ENCODE data around the gene ZFP36L2. TPM values are rescaled to one million over a fixed set of nuclear protein-coding genes. Genes with fewer than 3 reads are reported as not detected.

The ZFP36L2 gene
- total RNA-seq, 1 experiment from 2014 or later = 10.6 TPM

GRCh38 chr2:43224131-43224570 is 2.3 kb downstream of the ZFP36L2 start:
- peaks cover 73% of the 10 kb centered on the region for H3K4me1 ChIP-seq (ENCODE audit: low read length)
- H3K9me3 ChIP-seq (ENCODE audit: low read length) = no peaks in the 10 kb centered on the region
- peak overlapping the region; percentile 98 for H3K4me2 ChIP-seq (ENCODE audit: low read depth, low read length, poor library complexity, severe bottlenecking)
- no peaks in the 10 kb centered on the region for H3K27me3 ChIP-seq (ENCODE audit: low read length)
- DNase-seq = peak; percentile 85
- H3K27ac ChIP-seq (ENCODE audit: low read length) = peak overlapping the region; percentile 97
- H3K4me3 ChIP-seq (ENCODE audit: low read length) = peak overlapping the region; percentile 90
- H3K9me2 ChIP-seq (replicated peaks; ENCODE audit: insufficient read depth, low read length) = no peaks in the 10 kb centered on the region
- peak overlapping the region; percentile 98 for H3K9ac ChIP-seq (ENCODE audit: low read length)
- peaks cover 43% of the 10 kb centered on the region for H3K79me2 ChIP-seq (ENCODE audit: low read length)
- peaks cover 34% of the 10 kb centered on the region for H4K20me1 ChIP-seq (ENCODE audit: insufficient read depth, low read depth, low read length)
- H3K36me3 ChIP-seq (ENCODE audit: insufficient read depth, low read length) = peaks cover 17% of the 10 kb centered on the region
- H2AFZ ChIP-seq (ENCODE audit: low read length) = no peak overlapping the region

GRCh38 chr2:43223521-43224001 is 2.8 kb downstream of the ZFP36L2 start:
- peaks cover 45% of the 10 kb centered on the region for H3K79me2 ChIP-seq (ENCODE audit: low read length)
- no peaks in the 10 kb centered on the region for H3K9me3 ChIP-seq (ENCODE audit: low read length)
- no peak overlapping the region for H2AFZ ChIP-seq (ENCODE audit: low read length)
- no peaks in the 10 kb centered on the region for H3K9me2 ChIP-seq (replicated peaks; ENCODE audit: insufficient read depth, low read length)
- no peaks in the 10 kb centered on the region for H3K27me3 ChIP-seq (ENCODE audit: low read length)
- peak overlapping the region; percentile 97 for H3K27ac ChIP-seq (ENCODE audit: low read length)
- peaks cover 34% of the 10 kb centered on the region for H4K20me1 ChIP-seq (ENCODE audit: insufficient read depth, low read depth, low read length)
- peaks cover 17% of the 10 kb centered on the region for H3K36me3 ChIP-seq (ENCODE audit: insufficient read depth, low read length)
- H3K4me1 ChIP-seq (ENCODE audit: low read length) = peaks cover 73% of the 10 kb centered on the region
- no peak for DNase-seq
- peak overlapping the region; percentile 98 for H3K4me2 ChIP-seq (ENCODE audit: low read depth, low read length, poor library complexity, severe bottlenecking)
- H3K4me3 ChIP-seq (ENCODE audit: low read length) = peak overlapping the region; percentile 90
- peak overlapping the region; percentile 98 for H3K9ac ChIP-seq (ENCODE audit: low read length)

GRCh38 chr2:43222475-43223309 is 3.7 kb downstream of the ZFP36L2 start:
- H4K20me1 ChIP-seq (ENCODE audit: insufficient read depth, low read depth, low read length) = peaks cover 34% of the 10 kb centered on the region
- H3K9me2 ChIP-seq (replicated peaks; ENCODE audit: insufficient read depth, low read length) = no peaks in the 10 kb centered on the region
- peak; percentile 63 for DNase-seq
- H3K27ac ChIP-seq (ENCODE audit: low read length) = peak overlapping the region; percentile 97
- H3K9me3 ChIP-seq (ENCODE audit: low read length) = no peaks in the 10 kb centered on the region
- H3K36me3 ChIP-seq (ENCODE audit: insufficient read depth, low read length) = peaks cover 17% of the 10 kb centered on the region
- peak overlapping the region; percentile 90 for H3K4me3 ChIP-seq (ENCODE audit: low read length)
- peaks cover 73% of the 10 kb centered on the region for H3K4me1 ChIP-seq (ENCODE audit: low read length)
- H3K4me2 ChIP-seq (ENCODE audit: low read depth, low read length, poor library complexity, severe bottlenecking) = peak overlapping the region; percentile 98
- H3K79me2 ChIP-seq (ENCODE audit: low read length) = peaks cover 45% of the 10 kb centered on the region
- H2AFZ ChIP-seq (ENCODE audit: low read length) = no peak overlapping the region
- no peaks in the 10 kb centered on the region for H3K27me3 ChIP-seq (ENCODE audit: low read length)
- H3K9ac ChIP-seq (ENCODE audit: low read length) = peak overlapping the region; percentile 98

GRCh38 chr2:43221763-43222474 is 4.5 kb downstream of the ZFP36L2 start:
- H2AFZ ChIP-seq (ENCODE audit: low read length) = no peak overlapping the region
- peak; percentile 84 for DNase-seq

GRCh38 chr2:43221124-43221762 is 5.2 kb downstream of the ZFP36L2 start:
- H3K27me3 ChIP-seq (ENCODE audit: low read length) = no peaks in the 10 kb centered on the region
- DNase-seq = peak; percentile 77
- peak overlapping the region; percentile 97 for H3K27ac ChIP-seq (ENCODE audit: low read length)
- peaks cover 72% of the 10 kb centered on the region for H3K4me1 ChIP-seq (ENCODE audit: low read length)
- H2AFZ ChIP-seq (ENCODE audit: low read length) = no peak overlapping the region
- H3K9me3 ChIP-seq (ENCODE audit: low read length) = no peaks in the 10 kb centered on the region
- H4K20me1 ChIP-seq (ENCODE audit: insufficient read depth, low read depth, low read length) = peaks cover 34% of the 10 kb centered on the region
- peak overlapping the region; percentile 90; the same call in 1 of the 2 replicates for H3K4me3 ChIP-seq (ENCODE audit: low read length)
- H3K4me2 ChIP-seq (ENCODE audit: low read depth, low read length, poor library complexity, severe bottlenecking) = peak overlapping the region; percentile 98
- peaks cover 45% of the 10 kb centered on the region for H3K79me2 ChIP-seq (ENCODE audit: low read length)
- peak overlapping the region; percentile 98 for H3K9ac ChIP-seq (ENCODE audit: low read length)
- H3K9me2 ChIP-seq (replicated peaks; ENCODE audit: insufficient read depth, low read length) = no peaks in the 10 kb centered on the region
- H3K36me3 ChIP-seq (ENCODE audit: insufficient read depth, low read length) = peaks cover 17% of the 10 kb centered on the region

More at GRCh38 chr2:43221763-43222474, 4.5 kb downstream of the ZFP36L2 start:
- Histone ChIP-seq H3K27me3 (ENCODE audit: low read length) (no peaks in the 10 kb centered on the region), H3K9me3 (ENCODE audit: low read length) (no peaks in the 10 kb centered on the region), H3K27ac (ENCODE audit: low read length) (peak overlapping the region; percentile 97), H3K4me1 (ENCODE audit: low read length) (peaks cover 72% of the 10 kb centered on the region), H3K9ac (ENCODE audit: low read length) (peak overlapping the region; percentile 98), H3K36me3 (ENCODE audit: insufficient read depth, low read length) (peaks cover 17% of the 10 kb centered on the region), H3K4me2 (ENCODE audit: low read depth, low read length, poor library complexity, severe bottlenecking) (peak overlapping the region; percentile 98), H3K9me2 (replicated peaks; ENCODE audit: insufficient read depth, low read length) (no peaks in the 10 kb centered on the region), H3K4me3 (ENCODE audit: low read length) (peak overlapping the region; percentile 90), H4K20me1 (ENCODE audit: insufficient read depth, low read depth, low read length) (peaks cover 34% of the 10 kb centered on the region), H3K79me2 (ENCODE audit: low read length) (peaks cover 45% of the 10 kb centered on the region)

- Histone ChIP-seq H3K36me3 (ENCODE audit: insufficient read depth, low read length) (peaks cover 17% of the 10 kb centered on the region), H3K9me3 (ENCODE audit: low read length) (no peaks in the 10 kb centered on the region), H3K4me3 (ENCODE audit: low read length) (peak overlapping the region; percentile 90), H3K27me3 (ENCODE audit: low read length) (no peaks in the 10 kb centered on the region), H3K4me1 (ENCODE audit: low read length) (peaks cover 72% of the 10 kb centered on the region), H2AFZ (ENCODE audit: low read length) (no peak overlapping the region), H3K9me2 (replicated peaks; ENCODE audit: insufficient read depth, low read length) (no peaks in the 10 kb centered on the region), H3K27ac (ENCODE audit: low read length) (peak overlapping the region; percentile 97), H4K20me1 (ENCODE audit: insufficient read depth, low read depth, low read length) (peaks cover 29% of the 10 kb centered on the region), H3K79me2 (ENCODE audit: low read length) (peaks cover 40% of the 10 kb centered on the region), H3K4me2 (ENCODE audit: low read depth, low read length, poor library complexity, severe bottlenecking) (peak overlapping the region; percentile 98), H3K9ac (ENCODE audit: low read length) (peak overlapping the region; percentile 98)
- peak; percentile 56 for DNase-seq
These were observed 5.7 kb downstream of the ZFP36L2 start for GRCh38 chr2:43220760-43221123.

GRCh38 chr2:43220229-43220751 is 6.1 kb downstream of the ZFP36L2 start:
- Histone ChIP-seq H3K9me3 (ENCODE audit: low read length) (no peaks in the 10 kb centered on the region), H3K27ac (ENCODE audit: low read length) (peak overlapping the region; percentile 97), H3K9me2 (replicated peaks; ENCODE audit: insufficient read depth, low read length) (no peaks in the 10 kb centered on the region), H3K36me3 (ENCODE audit: insufficient read depth, low read length) (peaks cover 17% of the 10 kb centered on the region), H3K4me2 (ENCODE audit: low read depth, low read length, poor library complexity, severe bottlenecking) (peak overlapping the region; percentile 98), H2AFZ (ENCODE audit: low read length) (peak overlapping the region; percentile 84; the same call in 1 of the 2 replicates), H3K79me2 (ENCODE audit: low read length) (peaks cover 35% of the 10 kb centered on the region), H3K27me3 (ENCODE audit: low read length) (no peaks in the 10 kb centered on the region), H3K4me3 (ENCODE audit: low read length) (peak overlapping the region; percentile 90), H3K9ac (ENCODE audit: low read length) (peak overlapping the region; percentile 98), H4K20me1 (ENCODE audit: insufficient read depth, low read depth, low read length) (peaks cover 25% of the 10 kb centered on the region), H3K4me1 (ENCODE audit: low read length) (peaks cover 71% of the 10 kb centered on the region)
- DNase-seq = no peak

All from Karpas-422 (cell line).